GM12878 (cell line): Measurements from ENCODE around the gene C6orf120. TPM values are rescaled to one million over a fixed set of nuclear protein-coding genes. Genes with fewer than 3 reads are reported as not detected.

ENCODE experiments used
- BACH1 ChIP-seq: fragments of 450-650 bp; IDR thresholded peaks from 2 replicates; pipeline ENCODE4 v1.6.1; 2017; ENCODE audit warnings: mild to moderate bottlenecking, borderline replicate concordance
- BRCA1 ChIP-seq: IDR thresholded peaks from 2 replicates; pipeline ENCODE4 v1.6.1; 2011; ENCODE audit warnings: low read depth, low read length, improper control_type of control experiment
- CEBPZ ChIP-seq: fragments of 150-350 bp; IDR thresholded peaks from 2 replicates; pipeline ENCODE4 v1.6.1; 2016; ENCODE audit warnings: low read depth, low read length
- CHD1 ChIP-seq: IDR thresholded peaks from 2 replicates; pipeline ENCODE4 v1.6.1; 2012; ENCODE audit warnings: low read depth, low read length, improper control_type of control experiment
- GABPA ChIP-seq: IDR thresholded peaks from 2 replicates; pipeline ENCODE4 v1.6.1; 2014; ENCODE audit warnings: antibody characterized with exemption, low read depth, mild to moderate bottlenecking, inconsistent platforms
- HCFC1 ChIP-seq: fragments of 150-350 bp; IDR thresholded peaks from 2 replicates; pipeline ENCODE4 v1.6.1; 2014; ENCODE audit warnings: low read length
- NR2C1 ChIP-seq: fragments of 450-650 bp; IDR thresholded peaks from 2 replicates; pipeline ENCODE4 v1.6.1; 2017; ENCODE audit warnings: antibody characterized with exemption, mild to moderate bottlenecking, moderate library complexity
- NR2F1 ChIP-seq: fragments of 450-650 bp; conservative IDR thresholded peaks from 2 replicates; pipeline ENCODE4 v1.6.1; 2017; ENCODE audit warnings: mild to moderate bottlenecking
- PKNOX1 ChIP-seq: fragments of 450-650 bp; IDR thresholded peaks from 2 replicates; pipeline ENCODE4 v1.6.1; 2016; ENCODE audit warnings: mild to moderate bottlenecking
- POLR2A ChIP-seq: IDR thresholded peaks from 2 replicates; pipeline ENCODE4 v1.6.1; 2011; ENCODE audit warnings: low read depth, mild to moderate bottlenecking, low read length
- RELB ChIP-seq: fragments of 450-650 bp; IDR thresholded peaks from 2 replicates; pipeline ENCODE4 v1.6.1; 2017; ENCODE audit warnings: low read depth, mild to moderate bottlenecking, moderate library complexity
- SMAD5 ChIP-seq: IDR thresholded peaks from 2 replicates; pipeline ENCODE4 v1.6.1; 2016; ENCODE audit warnings: antibody characterized with exemption, low read depth
- SPI1 ChIP-seq: IDR thresholded peaks from 2 replicates; pipeline ENCODE4 v1.6.1; 2011; ENCODE audit warnings: low read depth, mild to moderate bottlenecking, low read length, moderate library complexity, borderline replicate concordance; ENCODE audit not compliant: insufficient read depth
- ZBTB4 ChIP-seq: fragments of 450-650 bp; formaldehyde crosslinking; IDR thresholded peaks from 2 replicates; pipeline ENCODE4 v1.4.0; 2022; ENCODE audit warnings: mild to moderate bottlenecking, moderate library complexity
- ZNF622 ChIP-seq: fragments of 450-650 bp; IDR thresholded peaks from 2 replicates; pipeline ENCODE4 v1.6.1; 2017; ENCODE audit warnings: mild to moderate bottlenecking, inconsistent platforms
- ZNF687 ChIP-seq: fragments of 450-650 bp; IDR thresholded peaks from 2 replicates; pipeline ENCODE4 v1.6.1; 2017; ENCODE audit warnings: mild to moderate bottlenecking, moderate library complexity
- polyA plus RNA-seq, 11 experiments: library from polyadenylated mRNA; depleted of rRNA in 4 of 11; unstranded in 6 of 11; stranded (reverse) in 5 of 11; fragments of >200 nt; fragmentation: Nextera tagmentation in 4 of 11; fragmentation: Illumina TruSeq in 1 of 11; extraction: Ambion mirVana in 4 of 11; extraction: Trizol in 1 of 11; gene quantifications; 1 replicate in 1 of 11; 2 replicates in 10 of 11; pipeline versions ENCODE4 v1.2.1 to v1.2.3, GENCODE V29; 2011 to 2016; ENCODE audit warnings: inconsistent platforms in 2 of 11, missing spikeins in 2 of 11, low read depth in 1 of 11
- total RNA-seq, 4 experiments: library from RNA; depleted of rRNA in 3 of 4; stranded (reverse); fragments of >200 nt in 3 of 4; fragmentation: Illumina TruSeq in 1 of 4; extraction: Trizol in 1 of 4; gene quantifications; 2 replicates each; pipeline versions ENCODE4 v1.2.1 to v1.2.3, GENCODE V29; 2013 to 2021

The C6orf120 gene
- total and polyA plus RNA-seq, 10 of the 15 experiments (the other 5 are each of a cell fraction or from before 2014, with no cell fraction given), result 3.6 to 23.9 (median 18.2) TPM

- 0 out of 2 replicates have a peak, but pooled peaks have one; percentile 15 for TF ChIP-seq RELB
- no peak for TF ChIP-seq CEBPZ
- TF ChIP-seq HCFC1, result peak; percentile 69
- TF ChIP-seq GABPA, result peak; percentile 93
- TF ChIP-seq CHD1, result no peak
- TF ChIP-seq ZBTB4 (CRISPR knock-in tag), result no peak
- no peak for TF ChIP-seq SPI1
- peak; percentile 87 for TF ChIP-seq BACH1
- peak; percentile 51 for TF ChIP-seq PKNOX1
- TF ChIP-seq NR2F1, result peak; percentile 70
- peak; percentile 93 for TF ChIP-seq BRCA1
- no peak for TF ChIP-seq NR2C1
- TF ChIP-seq SMAD5, result peak; percentile 78
- TF ChIP-seq POLR2A, result peak; percentile 98
- TF ChIP-seq ZNF622, result no peak
- no peak; the same call in 1 of the 2 replicates for TF ChIP-seq ZNF687
These were observed at the start of gene C6orf120, which contains the start of gene WDR27 (continued) for GRCh38 chr6:169701954-169702839.
